ENCODE results near the gene APRT.

APRT gene

GRCh38 chr16:88807626-88808453 lies 3.9 kb downstream of the APRT start:
- DNase-seq (ENCODE audit: low read depth in 2 of 2): no peak

- DNase-seq (ENCODE audit: low read depth in 2 of 2): no peak
Observed at GRCh38 chr16:88807142-88807625, 4.5 kb downstream of the APRT start.

GRCh38 chr16:88806491-88807111 lies 5.1 kb downstream of the APRT start:
- DNase-seq (ENCODE audit: low read depth in 2 of 2): no peak

GRCh38 chr16:88805887-88806393 lies 5.8 kb downstream of the APRT start:
- no peak for DNase-seq (ENCODE audit: low read depth in 2 of 2)

DNA sequence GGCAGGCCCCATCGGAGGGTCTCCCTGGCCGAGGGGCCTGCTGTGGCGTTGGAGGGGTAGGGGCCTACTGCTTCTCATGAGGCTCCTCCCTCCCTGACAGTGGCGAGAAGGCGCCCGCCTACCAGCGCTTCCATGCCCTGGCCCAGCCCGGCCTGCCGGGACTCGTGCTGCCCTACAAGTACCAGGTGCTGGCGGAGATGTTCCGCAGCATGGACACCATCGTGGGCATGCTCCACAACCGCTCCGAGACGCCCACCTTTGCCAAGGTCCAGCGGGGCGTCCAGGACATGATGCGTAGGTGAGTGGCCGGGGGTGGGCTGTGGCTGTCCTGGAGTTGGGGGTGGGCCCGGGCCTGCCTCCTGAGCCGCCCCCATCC lies 6.4 kb downstream of the APRT start:
- DNase-seq (ENCODE audit: low read depth in 2 of 2): no peak

DNA sequence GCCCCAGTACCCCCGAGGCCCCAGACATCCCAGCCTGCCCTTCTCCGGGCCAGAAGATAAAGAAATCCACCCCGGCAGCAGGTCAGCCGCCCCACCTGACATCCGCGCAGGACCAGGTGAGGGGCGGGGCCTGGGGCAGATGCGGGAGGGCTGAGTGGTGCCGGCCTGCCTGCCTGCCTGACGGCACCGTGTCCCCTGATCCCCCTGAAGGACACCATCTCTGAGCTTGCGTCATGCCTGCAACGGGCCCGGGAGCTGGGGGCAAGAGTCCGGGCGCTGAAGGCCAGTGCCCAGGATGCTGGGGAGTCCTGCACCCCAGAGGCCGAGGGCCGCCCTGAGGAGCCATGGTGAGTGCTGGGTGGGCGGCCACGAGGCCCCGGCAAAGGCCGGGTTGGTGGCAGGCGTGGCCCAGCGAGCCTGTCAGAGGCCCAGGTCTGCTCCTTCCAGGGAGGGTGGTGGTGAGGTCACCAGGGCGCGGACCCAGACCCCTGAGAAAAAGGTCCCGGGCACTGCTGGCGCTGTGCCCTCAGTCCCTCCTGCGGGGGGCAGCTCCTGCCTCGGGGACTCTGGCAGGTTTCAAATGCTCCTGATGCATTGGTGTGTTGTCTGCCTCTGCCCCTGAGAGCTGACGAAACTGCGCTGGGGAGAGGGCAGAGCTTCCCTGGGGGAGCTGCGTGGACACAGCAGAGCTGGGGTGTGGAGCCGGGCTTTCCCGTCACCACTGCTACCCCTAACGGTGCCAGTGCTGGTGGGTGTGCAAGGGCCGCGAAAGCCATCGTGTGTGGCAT lies 7.0 kb downstream of the APRT start:
- DNase-seq (ENCODE audit: low read depth in 2 of 2): no peak

DNA sequence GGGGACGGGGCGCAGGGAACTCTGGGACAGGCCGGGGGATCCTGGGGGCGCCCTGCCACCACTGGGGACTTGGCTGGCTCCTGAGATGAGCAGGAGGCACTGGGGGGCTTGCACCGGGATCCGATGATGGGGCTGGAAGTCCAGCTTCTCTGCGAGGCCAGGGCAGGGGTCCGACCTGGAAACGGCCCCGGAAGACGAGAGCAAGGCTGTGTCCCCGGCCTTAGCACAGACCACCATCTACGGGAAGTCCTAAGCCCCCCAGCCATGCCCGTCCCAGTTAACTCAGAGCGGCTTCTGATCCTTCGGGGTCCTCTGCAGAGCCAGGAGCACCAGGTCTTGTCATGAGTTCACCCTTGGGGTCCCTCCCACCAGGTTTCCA lies 7.6 kb downstream of the APRT start:
- DNase-seq (ENCODE audit: low read depth in 2 of 2): no peak

- peak; percentile 77 to 79 for DNase-seq (ENCODE audit: low read depth in 2 of 2)
Observed at GRCh38 chr16:88803264-88803987, 8.3 kb downstream of the APRT start, which contains the start of gene CDT1. CDT1 (plus strand) TSS chr16:88803789; CDS start chr16:88803832, 43 bp downstream.

- no peak for DNase-seq (ENCODE audit: low read depth in 2 of 2)
Observed at GRCh38 chr16:88800277-88800592, 11.5 kb downstream of the APRT start.

- no peak for DNase-seq (ENCODE audit: low read depth in 2 of 2)
Observed at GRCh38 chr16:88799569-88800276, 12.0 kb downstream of the APRT start.

DNA sequence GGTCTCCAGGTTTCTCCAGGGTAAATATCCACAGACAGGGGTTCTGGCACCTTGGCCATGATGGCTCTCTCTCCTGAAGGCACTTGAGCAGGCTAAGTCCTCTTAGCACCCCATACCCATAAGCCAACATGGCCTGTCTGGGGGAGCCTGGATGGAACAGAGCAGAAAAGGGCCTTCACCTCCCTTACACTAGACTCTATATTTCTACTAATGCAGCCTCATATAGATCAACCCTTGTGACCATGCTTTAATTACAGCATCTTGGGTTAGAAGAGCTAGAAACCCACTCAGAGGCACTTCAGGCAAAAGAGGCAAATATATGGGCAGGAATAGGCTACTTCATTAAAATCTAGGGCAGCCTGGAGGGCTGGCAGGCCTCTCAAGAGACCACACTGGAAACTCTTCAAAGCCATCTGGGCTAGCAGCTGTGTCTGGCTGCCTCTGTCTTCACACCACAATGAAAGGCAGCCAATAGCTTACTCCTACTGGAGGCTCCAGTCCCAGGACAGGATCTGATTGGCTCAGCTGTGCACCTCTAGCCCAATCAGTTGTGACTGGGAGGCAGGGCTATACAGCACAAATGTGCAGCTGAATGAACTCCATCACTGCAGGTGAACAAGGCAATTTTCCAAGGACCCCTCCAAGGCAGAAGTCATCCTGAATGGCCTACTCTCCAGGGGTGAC lies 12.8 kb downstream of the APRT start:
- DNase-seq (ENCODE audit: low read depth in 2 of 2): no peak

DNA sequence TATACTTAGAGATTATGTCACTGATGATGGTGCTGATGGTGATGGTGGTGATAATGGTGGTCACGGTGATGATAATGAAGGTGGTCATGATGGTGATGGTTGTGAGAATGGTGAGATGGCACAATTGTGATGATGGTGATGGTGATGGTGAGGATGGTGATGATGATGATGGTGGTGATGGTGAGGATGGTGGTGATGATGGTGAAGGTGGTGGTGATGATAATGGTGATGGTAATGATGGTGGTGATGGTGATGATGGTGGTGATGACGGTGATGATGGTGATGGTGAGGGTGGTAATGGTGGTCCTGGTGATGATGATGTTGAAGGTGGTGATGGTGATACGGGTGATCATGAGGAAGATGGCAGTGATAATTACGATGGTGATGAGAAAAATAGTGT lies 13.7 kb downstream of the APRT start:
- no peak for DNase-seq (ENCODE audit: low read depth in 2 of 2)

DNA sequence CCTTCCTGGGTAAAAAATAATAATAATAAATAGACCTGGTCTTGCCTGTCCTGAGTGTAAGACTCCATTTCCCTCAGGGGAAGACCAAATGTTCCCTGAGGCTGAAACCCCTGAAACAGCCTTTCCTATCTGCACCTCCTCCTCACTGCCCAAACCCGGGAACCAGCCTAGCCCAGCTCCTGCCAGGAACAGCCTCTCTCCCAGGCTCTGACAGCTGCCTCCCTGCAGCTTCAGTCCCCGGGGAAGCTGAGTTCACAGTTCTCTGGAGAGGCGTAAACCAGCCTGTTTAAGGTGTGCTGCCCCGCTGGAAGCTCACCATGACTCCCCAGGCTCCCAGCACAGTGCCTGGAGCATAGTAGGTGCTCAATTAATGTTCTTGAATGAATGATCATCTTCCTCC lies 15.4 kb downstream of the APRT start:
- DNase-seq (ENCODE audit: low read depth in 2 of 2): no peak

- no peak for DNase-seq (ENCODE audit: low read depth in 2 of 2)
Observed at GRCh38 chr16:88793251-88793954, 18.3 kb downstream of the APRT start.

- no peak for DNase-seq (ENCODE audit: low read depth in 2 of 2)
Observed at GRCh38 chr16:88792668-88793250, 19.0 kb downstream of the APRT start.

GRCh38 chr16:88792078-88792550 lies 19.6 kb downstream of the APRT start:
- no peak for DNase-seq (ENCODE audit: low read depth in 2 of 2)

- DNase-seq (ENCODE audit: low read depth in 2 of 2): peak in 1 of 2 experiments; percentile 58
Observed at GRCh38 chr16:88790312-88791211, 21.2 kb downstream of the APRT start.

- DNase-seq (ENCODE audit: low read depth in 2 of 2): no peak
Observed at GRCh38 chr16:88789594-88789993, 22.1 kb downstream of the APRT start.

Measured in stimulated activated CD4-positive, alpha-beta T cell treated with anti-CD3 and anti-CD28 coated beads, Interleukin-12 subunit alpha, Interleukin-12 subunit beta, amount 100 ng/mL, for 24 hours (primary cell).